Measurements from ENCODE around the gene USP15.

DNA sequence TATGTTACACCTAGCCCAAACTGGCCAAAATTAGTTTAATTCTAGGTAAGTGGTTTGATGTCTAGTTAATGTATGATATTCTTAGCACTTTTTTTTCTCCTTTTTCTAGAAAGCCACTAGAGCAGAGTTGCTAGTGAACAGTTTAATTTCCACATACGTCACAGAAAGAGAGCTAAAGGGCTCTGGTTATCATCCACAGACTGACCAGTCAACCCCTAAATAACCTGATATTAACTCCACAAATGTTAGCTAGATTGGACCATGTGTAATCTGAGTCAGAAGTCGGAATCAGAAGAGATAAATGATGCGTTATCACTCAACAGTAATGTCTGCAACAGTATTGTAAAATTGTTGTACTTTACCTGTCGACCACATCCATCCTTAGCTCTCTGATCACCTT lies 74.9 kb downstream of the USP15 start:
- TF ChIP-seq CTCF (IDR thresholded peaks at IDR 0.05; ENCODE audit: insufficient read depth, low read length) (no peak), POLR2AphosphoS5 (IDR thresholded peaks at IDR 0.05; ENCODE audit: low read depth) (no peak), GABPA (IDR thresholded peaks at IDR 0.05; ENCODE audit: low read depth) (no peak)
- TF ChIP-seq, protein P1, sequence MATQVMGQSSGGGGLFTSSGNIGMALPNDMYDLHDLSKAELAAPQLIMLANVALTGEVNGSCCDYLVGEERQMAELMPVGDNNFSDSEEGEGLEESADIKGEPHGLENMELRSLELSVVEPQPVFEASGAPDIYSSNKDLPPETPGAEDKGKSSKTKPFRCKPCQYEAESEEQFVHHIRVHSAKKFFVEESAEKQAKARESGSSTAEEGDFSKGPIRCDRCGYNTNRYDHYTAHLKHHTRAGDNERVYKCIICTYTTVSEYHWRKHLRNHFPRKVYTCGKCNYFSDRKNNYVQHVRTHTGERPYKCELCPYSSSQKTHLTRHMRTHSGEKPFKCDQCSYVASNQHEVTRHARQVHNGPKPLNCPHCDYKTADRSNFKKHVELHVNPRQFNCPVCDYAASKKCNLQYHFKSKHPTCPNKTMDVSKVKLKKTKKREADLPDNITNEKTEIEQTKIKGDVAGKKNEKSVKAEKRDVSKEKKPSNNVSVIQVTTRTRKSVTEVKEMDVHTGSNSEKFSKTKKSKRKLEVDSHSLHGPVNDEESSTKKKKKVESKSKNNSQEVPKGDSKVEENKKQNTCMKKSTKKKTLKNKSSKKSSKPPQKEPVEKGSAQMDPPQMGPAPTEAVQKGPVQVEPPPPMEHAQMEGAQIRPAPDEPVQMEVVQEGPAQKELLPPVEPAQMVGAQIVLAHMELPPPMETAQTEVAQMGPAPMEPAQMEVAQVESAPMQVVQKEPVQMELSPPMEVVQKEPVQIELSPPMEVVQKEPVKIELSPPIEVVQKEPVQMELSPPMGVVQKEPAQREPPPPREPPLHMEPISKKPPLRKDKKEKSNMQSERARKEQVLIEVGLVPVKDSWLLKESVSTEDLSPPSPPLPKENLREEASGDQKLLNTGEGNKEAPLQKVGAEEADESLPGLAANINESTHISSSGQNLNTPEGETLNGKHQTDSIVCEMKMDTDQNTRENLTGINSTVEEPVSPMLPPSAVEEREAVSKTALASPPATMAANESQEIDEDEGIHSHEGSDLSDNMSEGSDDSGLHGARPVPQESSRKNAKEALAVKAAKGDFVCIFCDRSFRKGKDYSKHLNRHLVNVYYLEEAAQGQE (IDR thresholded peaks at IDR 0.05; ENCODE audit: insufficient replicate concordance, low read depth), result no peak

All from HL-60 (cell line).